Neuronal stem cell (in vitro differentiated cells): ENCODE measurements around the gene TADA1.
"Not testable (repeated sequence)": the region's sequence is repeated elsewhere in the genome, so short reads cannot be mapped to it uniquely, and the experiment has no call there.

Experiments used
- DNase-seq: peaks from one replicate; pipeline ENCODE4 v3.0.0-alpha.2; 2013; ENCODE audit warnings: low spot score
- H2AFZ ChIP-seq: one replicate; pipeline ENCODE4 v1.6.1; 2013; ENCODE audit warnings: mild to moderate bottlenecking, low read length, inconsistent platforms
- H2AK5ac ChIP-seq: 2 replicates; pipeline ENCODE4 v1.6.1; 2013; ENCODE audit warnings: low read depth, mild to moderate bottlenecking, inconsistent platforms, low read length, moderate library complexity, mixed read lengths
- H2BK120ac ChIP-seq: 2 replicates; pipeline ENCODE4 v1.6.1; 2013; ENCODE audit warnings: low read depth, mild to moderate bottlenecking, inconsistent platforms, low read length, moderate library complexity, mixed read lengths
- H2BK12ac ChIP-seq: one replicate; pipeline ENCODE4 v1.6.1; 2013; ENCODE audit warnings: low read length, inconsistent platforms
- H2BK15ac ChIP-seq: 2 replicates; pipeline ENCODE4 v1.6.1; 2013; ENCODE audit warnings: mild to moderate bottlenecking, low read length, inconsistent platforms, mixed read lengths
- H2BK5ac ChIP-seq: one replicate; pipeline ENCODE4 v1.6.1; 2013; ENCODE audit warnings: inconsistent platforms, mild to moderate bottlenecking, low read length, moderate library complexity
- H3K14ac ChIP-seq: one replicate; pipeline ENCODE4 v1.6.1; 2013; ENCODE audit warnings: low read length, inconsistent platforms
- H3K18ac ChIP-seq: 2 replicates; pipeline ENCODE4 v1.6.1; 2013; ENCODE audit warnings: low read length, inconsistent platforms
- H3K23ac ChIP-seq: 2 replicates; pipeline ENCODE4 v1.6.1; 2013; ENCODE audit warnings: low read depth, mild to moderate bottlenecking, mixed read lengths, low read length, inconsistent platforms; ENCODE audit not compliant: poor library complexity
- H3K27ac ChIP-seq: replicated peaks from 3 replicates; pipeline ENCODE4 v1.5.1; 2013; ENCODE audit warnings: low read length, inconsistent platforms
- H3K27me3 ChIP-seq, 3 experiments: 2 replicates each; pipeline ENCODE4 v1.6.1; 2013; ENCODE audit warnings: low read length in 3 of 3, mild to moderate bottlenecking in 2 of 3, inconsistent platforms in 1 of 3, low read depth in 1 of 3, mixed read lengths in 1 of 3, moderate library complexity in 1 of 3; ENCODE audit not compliant: control insufficient read depth in 3 of 3, insufficient read depth in 3 of 3
- H3K36me3 ChIP-seq, 2 donors: replicated peaks in 1 of 2; 2 replicates each; pipeline ENCODE4 v1.6.1; 2013; ENCODE audit warnings: low read length in 2 of 2; ENCODE audit not compliant: control insufficient read depth in 2 of 2, insufficient read depth in 2 of 2
- H3K4ac ChIP-seq: 2 replicates; pipeline ENCODE4 v1.6.1; 2013; ENCODE audit warnings: inconsistent platforms, mild to moderate bottlenecking, low read length, moderate library complexity
- H3K4me1 ChIP-seq, 2 donors: 1 replicate in 1 of 2; 2 replicates in 1 of 2; pipeline ENCODE4 v1.6.1; 2013; ENCODE audit warnings: low read length in 2 of 2, low read depth in 1 of 2; ENCODE audit not compliant: control insufficient read depth in 2 of 2, insufficient read depth in 1 of 2
- H3K4me2 ChIP-seq: one replicate; pipeline ENCODE4 v1.6.1; 2013; ENCODE audit warnings: mild to moderate bottlenecking, low read length, inconsistent platforms; ENCODE audit not compliant: insufficient read depth, poor library complexity, severe bottlenecking
- H3K4me3 ChIP-seq, 2 donors: 2 replicates each; pipeline ENCODE4 v1.5.1; 2013; ENCODE audit warnings: low read length in 2 of 2, mild to moderate bottlenecking in 2 of 2, inconsistent platforms in 1 of 2, moderate library complexity in 1 of 2
- H3K79me1 ChIP-seq: one replicate; pipeline ENCODE4 v1.6.1; 2013; ENCODE audit warnings: low read depth, mild to moderate bottlenecking, inconsistent platforms, low read length, moderate library complexity
- H3K9ac ChIP-seq: one replicate; pipeline ENCODE4 v1.6.1; 2013; ENCODE audit warnings: mild to moderate bottlenecking, low read depth, low read length, inconsistent platforms; ENCODE audit not compliant: poor library complexity
- H3K9me3 ChIP-seq, 2 donors: replicated peaks in 1 of 2; 2 replicates each; pipeline versions ENCODE3 to v1.6.1; 2013; ENCODE audit warnings: low read length in 2 of 2, mild to moderate bottlenecking in 2 of 2, inconsistent platforms in 1 of 2, low read depth in 1 of 2, mixed read lengths in 1 of 2, moderate library complexity in 1 of 2; ENCODE audit not compliant: control insufficient read depth in 2 of 2, insufficient read depth in 1 of 2
- H4K8ac ChIP-seq: one replicate; pipeline ENCODE4 v1.6.1; 2013; ENCODE audit warnings: low read depth, mild to moderate bottlenecking, inconsistent platforms, low read length, moderate library complexity
- H4K91ac ChIP-seq: one replicate; pipeline ENCODE4 v1.6.1; 2013; ENCODE audit warnings: low read length, low read depth, mild to moderate bottlenecking, inconsistent platforms; ENCODE audit not compliant: poor library complexity
- WGBS, 2 donors: extraction: QIAGEN DNeasy Blood & Tissue Kit; methylation state at CpG; one replicate each; pipeline ENCODE4 v1.1.7; 2013; ENCODE audit warnings: missing lambda C conversion rate in 2 of 2, mixed read lengths in 1 of 2; ENCODE audit not compliant: insufficient read length in 2 of 2, insufficient replicate concordance in 1 of 2; ENCODE audit errors: extremely low coverage in 2 of 2; 5-methylcytosine and 5-hydroxymethylcytosine counted together

The TADA1 gene

DNA sequence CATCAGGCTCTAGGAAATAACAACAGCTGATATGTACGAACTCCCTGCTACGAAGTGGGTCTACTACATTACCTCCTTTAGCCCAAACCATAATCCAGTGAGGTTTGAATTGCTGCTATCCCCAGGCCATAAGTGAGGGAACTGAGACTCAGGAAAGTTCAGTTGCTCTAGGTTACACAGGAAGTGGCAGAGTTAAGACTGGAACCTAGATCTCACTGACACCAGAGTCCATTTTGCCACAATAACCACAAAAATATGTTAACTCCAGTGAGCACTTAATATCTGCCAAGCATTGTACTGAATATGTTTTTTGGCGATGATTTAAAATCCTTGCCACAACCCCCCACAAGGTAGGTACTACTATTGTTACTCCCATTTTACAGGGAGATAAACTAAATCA lies 8.9 kb upstream of the TADA1 start:
- no peak overlapping the region for H3K23ac ChIP-seq
- H3K79me1 ChIP-seq, result no peaks in the 10 kb centered on the region
- no peak for DNase-seq
- no peak overlapping the region for H3K18ac ChIP-seq
- H3K27ac ChIP-seq, result no peak overlapping the region
- H3K4me3 ChIP-seq, result no peak overlapping the region
- no peaks in the 10 kb centered on the region for H3K9me3 ChIP-seq
- no peak overlapping the region for H3K9ac ChIP-seq
- H3K4ac ChIP-seq, result no peak overlapping the region
- H4K8ac ChIP-seq, result no peak overlapping the region
- no peak overlapping the region for H2AFZ ChIP-seq
- H3K36me3 ChIP-seq, result no peaks in the 10 kb centered on the region
- no CpG with 5 or more reads among the region's 3 CpGs for WGBS, 2 donors
- no peak overlapping the region for H2BK5ac ChIP-seq
- peaks cover 0 to 7% (median 0%) of the 10 kb centered on the region in 3 experiments for H3K27me3 ChIP-seq
- no peak overlapping the region for H3K14ac ChIP-seq
- no peak overlapping the region for H2BK120ac ChIP-seq
- H4K91ac ChIP-seq, result no peak overlapping the region
- no peak overlapping the region for H2BK12ac ChIP-seq
- no peak overlapping the region for H2AK5ac ChIP-seq
- H3K4me1 ChIP-seq, result peaks cover 7 to 27% of the 10 kb centered on the region in 2 donors
- H3K4me2 ChIP-seq, result no peak overlapping the region
- H2BK15ac ChIP-seq, result no peak overlapping the region

DNA sequence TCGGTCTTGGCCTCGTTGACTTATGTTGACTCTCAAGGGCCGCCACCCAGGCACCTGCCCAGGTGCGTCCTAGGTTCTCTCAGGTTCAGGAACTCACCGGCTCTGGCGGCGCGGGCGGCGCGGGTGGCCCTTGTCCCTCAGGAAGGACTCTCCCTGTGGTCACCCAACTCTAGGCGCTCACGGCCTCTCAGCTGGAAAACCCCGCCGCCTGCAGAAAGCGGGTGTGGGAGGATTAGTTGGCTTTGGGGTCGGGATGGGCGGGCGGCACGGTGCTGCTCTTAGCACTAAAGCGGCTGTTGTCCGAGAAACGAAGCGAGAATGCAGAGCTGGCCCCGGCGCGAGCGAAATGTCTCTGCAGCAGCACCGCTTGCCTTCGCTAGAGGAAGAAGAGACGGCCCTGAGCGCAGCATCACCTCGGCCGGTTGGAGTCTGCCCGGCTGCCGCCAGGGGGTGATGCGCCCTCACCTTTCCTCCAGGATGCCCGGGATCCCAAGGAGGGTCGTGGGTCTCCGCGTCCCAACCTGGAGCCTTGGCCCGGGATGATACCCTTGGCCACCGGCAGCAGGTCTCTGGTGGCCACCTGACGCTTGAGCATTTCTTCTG lies 8.1 kb upstream of the TADA1 start:
- Histone ChIP-seq H3K4me3 (no peak overlapping the region), H4K91ac (no peak overlapping the region), H3K27ac (no peak overlapping the region), H3K14ac (peak overlapping the region; percentile 26), H3K9ac (no peak overlapping the region), H3K4me1 (peaks cover 7 to 22% of the 10 kb centered on the region in 2 donors), H2BK15ac (peak overlapping the region; percentile 28), H3K27me3 (peaks cover 0 to 7% (median 0%) of the 10 kb centered on the region in 3 experiments), H3K4me2 (peak overlapping the region; percentile 38), H3K36me3 (no peaks in the 10 kb centered on the region), H2BK120ac (no peak overlapping the region), H2AFZ (no peak overlapping the region), H2BK12ac (peak overlapping the region; percentile 2), H3K18ac (peak overlapping the region; percentile 76), H3K23ac (peak overlapping the region; percentile 16), H3K79me1 (no peaks in the 10 kb centered on the region), H3K4ac (no peak overlapping the region), H2BK5ac (no peak overlapping the region), H4K8ac (no peak overlapping the region), H3K9me3 (no peaks in the 10 kb centered on the region), H2AK5ac (no peak overlapping the region)
- peak; percentile 56 for DNase-seq
- WGBS, 2 donors, result no CpG with 5 or more reads among the region's 44 CpGs

DNA sequence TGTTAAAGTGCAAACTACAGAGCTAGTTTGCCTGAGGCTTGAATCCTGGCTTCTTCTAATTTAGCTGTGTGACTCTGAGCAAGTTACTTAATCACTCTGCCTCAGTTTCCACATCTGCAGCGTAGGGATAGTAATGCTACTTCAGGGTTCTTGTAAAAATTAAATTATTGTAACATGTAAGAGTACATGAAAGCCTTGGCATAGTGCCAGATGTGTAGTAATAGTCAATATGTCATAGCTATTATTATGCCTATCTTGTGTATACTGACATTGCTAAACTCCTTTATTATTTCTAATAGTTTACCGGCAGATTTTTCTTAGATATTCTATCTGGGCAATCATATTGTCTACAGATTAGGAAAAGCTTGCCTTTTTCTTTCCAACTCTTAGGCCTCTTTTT lies 6.8 kb upstream of the TADA1 start:
- Histone ChIP-seq H3K23ac (no peak overlapping the region), H3K27ac (no peak overlapping the region), H2BK5ac (no peak overlapping the region), H3K27me3 (peaks cover 0 to 7% (median 0%) of the 10 kb centered on the region in 3 experiments), H3K18ac (no peak overlapping the region), H2AFZ (no peak overlapping the region), H4K8ac (no peak overlapping the region), H3K4me2 (no peak overlapping the region), H2BK120ac (no peak overlapping the region), H3K9me3 (no peaks in the 10 kb centered on the region), H2BK15ac (no peak overlapping the region), H3K4me3 (no peak overlapping the region), H2BK12ac (no peak overlapping the region), H3K9ac (no peak overlapping the region), H4K91ac (no peak overlapping the region), H3K4me1 (peaks cover 0 to 14% of the 10 kb centered on the region in 2 donors), H3K4ac (no peak overlapping the region), H3K14ac (no peak overlapping the region), H2AK5ac (no peak overlapping the region), H3K36me3 (no peaks in the 10 kb centered on the region), H3K79me1 (no peaks in the 10 kb centered on the region)
- WGBS, 2 donors, result no CpG with 5 or more reads among the region's 2 CpGs
- no peak for DNase-seq

DNA sequence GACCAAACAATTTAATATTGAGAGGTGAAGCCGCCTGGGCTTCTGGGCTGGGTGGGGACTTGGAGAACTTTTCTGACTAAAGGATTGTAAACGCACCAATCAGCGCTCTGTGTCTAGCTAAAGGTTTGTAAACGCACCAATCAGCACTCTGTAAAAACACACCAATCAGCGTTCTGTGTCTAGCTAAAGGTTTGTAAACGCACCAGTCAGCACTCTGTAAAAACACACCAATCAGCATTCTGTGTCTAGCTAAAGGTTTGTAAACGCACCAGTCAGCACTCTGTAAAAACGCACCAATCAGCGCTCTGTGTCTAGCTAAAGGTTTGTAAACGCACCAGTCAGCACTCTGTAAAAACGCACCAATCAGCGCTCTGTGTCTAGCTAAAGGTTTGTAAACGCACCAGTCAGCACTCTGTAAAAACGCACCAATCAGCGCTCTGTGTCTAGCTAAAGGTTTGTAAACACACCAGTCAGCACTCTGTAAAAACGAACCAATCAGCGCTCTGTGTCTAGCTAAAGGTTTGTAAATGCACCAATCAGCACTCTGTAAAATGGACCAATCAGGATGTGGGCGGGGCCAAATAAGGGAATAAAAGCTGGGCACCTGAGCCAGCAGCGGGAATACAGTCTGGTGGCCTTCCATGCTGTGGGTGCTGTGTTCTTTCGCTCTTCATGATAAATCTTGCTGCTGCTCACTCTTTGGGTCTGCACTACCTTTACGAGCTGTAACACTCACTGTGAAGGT lies 2.3 kb upstream of the TADA1 start:
- not testable (repeated sequence) for H3K4me1 ChIP-seq, H4K91ac ChIP-seq, H2AK5ac ChIP-seq, H3K18ac ChIP-seq, H3K9ac ChIP-seq, H2BK15ac ChIP-seq, H3K14ac ChIP-seq, H3K27ac ChIP-seq, H2BK12ac ChIP-seq, H2AFZ ChIP-seq, H4K8ac ChIP-seq, H3K4me3 ChIP-seq, H3K79me1 ChIP-seq, DNase-seq, H2BK120ac ChIP-seq, H3K27me3 ChIP-seq, H3K4ac ChIP-seq, H3K23ac ChIP-seq, H3K9me3 ChIP-seq, H2BK5ac ChIP-seq, H3K4me2 ChIP-seq
- WGBS, 2 donors, result no CpG with 5 or more reads among the region's 21 CpGs
- H3K36me3 ChIP-seq, result peaks cover 0 to 12% of the 10 kb centered on the region in 2 donors
